ENCODE measurements around the gene MAGI1. TPM values are rescaled to one million over a fixed set of nuclear protein-coding genes. Genes with fewer than 3 reads are reported as not detected.

Gene MAGI1
- total RNA-seq, 1 donor from 2014 or later: 0.48 TPM

GRCh38 chr3:65597952-65598413 is 440.7 kb downstream of the MAGI1 start:
- intact Hi-C loops (cut with micrococcal nuclease): no loop called here

GRCh38 chr3:65597226-65597951 is 441.3 kb downstream of the MAGI1 start:
- intact Hi-C loops (cut with micrococcal nuclease): no loop called here

GRCh38 chr3:65596571-65597225 is 442.0 kb downstream of the MAGI1 start:
- intact Hi-C loops (cut with micrococcal nuclease): no loop called here

GRCh38 chr3:65596029-65596300 is 442.8 kb downstream of the MAGI1 start:
- intact Hi-C loops (cut with micrococcal nuclease): no loop called here

GRCh38 chr3:65595222-65596028 is 443.3 kb downstream of the MAGI1 start:
- intact Hi-C loops (cut with micrococcal nuclease): no loop called here

- intact Hi-C loops (cut with micrococcal nuclease): no loop called here
These were observed 444.7 kb downstream of the MAGI1 start for GRCh38 chr3:65593780-65594752.

- intact Hi-C loops (cut with micrococcal nuclease): no loop called here
These were observed 447.4 kb downstream of the MAGI1 start for GRCh38 chr3:65591313-65591712.

GRCh38 chr3:65588884-65589283 is 449.8 kb downstream of the MAGI1 start:
- intact Hi-C loops (cut with micrococcal nuclease): no loop called here

- intact Hi-C loops (cut with micrococcal nuclease): no loop called here
These were observed 450.9 kb downstream of the MAGI1 start for GRCh38 chr3:65587650-65588439.

GRCh38 chr3:65584913-65585312 is 453.8 kb downstream of the MAGI1 start:
- intact Hi-C loops (cut with micrococcal nuclease): no loop called here

GRCh38 chr3:65584002-65584401 is 454.7 kb downstream of the MAGI1 start:
- intact Hi-C loops (cut with micrococcal nuclease): no loop called here

GRCh38 chr3:65583188-65583587 is 455.5 kb downstream of the MAGI1 start:
- intact Hi-C loops (cut with micrococcal nuclease): no loop called here

- intact Hi-C loops (cut with micrococcal nuclease): no loop called here
These were observed 456.6 kb downstream of the MAGI1 start for GRCh38 chr3:65582012-65582717.

GRCh38 chr3:65581313-65581712 is 457.4 kb downstream of the MAGI1 start:
- intact Hi-C loops (cut with micrococcal nuclease): no loop called here

GRCh38 chr3:65578861-65579260 is 459.9 kb downstream of the MAGI1 start:
- intact Hi-C loops (cut with micrococcal nuclease): no loop called here

- intact Hi-C loops (cut with micrococcal nuclease): no loop called here
These were observed 460.8 kb downstream of the MAGI1 start for GRCh38 chr3:65577843-65578430.

GRCh38 chr3:65576966-65577365 is 461.8 kb downstream of the MAGI1 start:
- intact Hi-C loops (cut with micrococcal nuclease): no loop called here

GRCh38 chr3:65576228-65576627 is 462.5 kb downstream of the MAGI1 start:
- intact Hi-C loops (cut with micrococcal nuclease): no loop called here

GRCh38 chr3:65575376-65575840 is 463.3 kb downstream of the MAGI1 start:
- intact Hi-C loops (cut with micrococcal nuclease): no loop called here

All from T-helper 2 cell treated with Interferon-gamma antibody and Interleukin-4, amounts not matched to agents 100 ng/mL and 5 ng/mL, for 36 hours (primary cell).